Gastrocnemius medialis (tissue), 4 donors: ENCODE data around the gene ANKS1B.

Source experiments
- CTCF ChIP-seq, 5 experiments: fragments of 450-650 bp in 3 of 5; fragments of 200-600 bp in 2 of 5; sonication (generic) in 2 of 5; IDR thresholded peaks in 4 of 5; conservative IDR thresholded peaks in 1 of 5; 1 replicate in 4 of 5; 2 replicates in 1 of 5; pipeline ENCODE4 v1.5.1; 2016 to 2019; ENCODE audit warnings: antibody characterized with exemption in 5 of 5, mild to moderate bottlenecking in 3 of 5, moderate library complexity in 3 of 5
- POLR2A ChIP-seq, 2 donors: fragments of 450-650 bp; IDR thresholded peaks; one replicate each; pipeline ENCODE4 v1.6.1; 2017; ENCODE audit warnings: antibody characterized with exemption in 2 of 2, mild to moderate bottlenecking in 2 of 2, moderate library complexity in 2 of 2

- TF ChIP-seq POLR2A (IDR thresholded peaks at IDR 0.05) = no peak
- TF ChIP-seq CTCF (IDR thresholded peaks at IDR 0.05 in 4 of 5, conservative IDR thresholded peaks at IDR 0.05 in 1 of 5) = no peak
Observed at GRCh38 chr12:98997899-98998298, 986.8 kb downstream of the ANKS1B start.
